GM04503 (cell line): ENCODE data around the gene HAPSTR1.

Experiments
- DNase-seq: peaks from one replicate; pipeline ENCODE4 v3.0.0-alpha.2; 2012; ENCODE audit warnings: low read depth

HAPSTR1 gene

GRCh38 chr16:9123401-9123800 lies 32.0 kb downstream of the HAPSTR1 start:
- no peak for DNase-seq

GRCh38 chr16:9123871-9124270 lies 32.4 kb downstream of the HAPSTR1 start:
- no peak for DNase-seq

- DNase-seq = no peak
These were observed 33.0 kb downstream of the HAPSTR1 start for GRCh38 chr16:9124444-9124843.

GRCh38 chr16:9124908-9125584 lies 33.6 kb downstream of the HAPSTR1 start:
- DNase-seq = no peak

- no peak for DNase-seq
These were observed 34.4 kb downstream of the HAPSTR1 start for GRCh38 chr16:9125658-9126505.

GRCh38 chr16:9126609-9127008 lies 35.2 kb downstream of the HAPSTR1 start:
- DNase-seq = no peak

GRCh38 chr16:9128346-9129342 lies 37.2 kb downstream of the HAPSTR1 start:
- DNase-seq = no peak

GRCh38 chr16:9134306-9134705 lies 42.9 kb downstream of the HAPSTR1 start:
- DNase-seq = no peak

GRCh38 chr16:9134739-9135138 lies 43.3 kb downstream of the HAPSTR1 start:
- DNase-seq = no peak

- DNase-seq = no peak
These were observed 44.4 kb downstream of the HAPSTR1 start for GRCh38 chr16:9135797-9136196.

- DNase-seq = no peak
These were observed 45.2 kb downstream of the HAPSTR1 start for GRCh38 chr16:9136596-9136995.

- no peak for DNase-seq
These were observed 46.7 kb downstream of the HAPSTR1 start for GRCh38 chr16:9138021-9138680.

- no peak for DNase-seq
These were observed 47.5 kb downstream of the HAPSTR1 start for GRCh38 chr16:9138731-9139501.

- DNase-seq = no peak
These were observed 48.5 kb downstream of the HAPSTR1 start for GRCh38 chr16:9139965-9140364.
